Sigmoid colon (tissue), 7 donors: Measurements from ENCODE around the gene RNU1-4. TPM values are rescaled to one million over a fixed set of nuclear protein-coding genes. Genes with fewer than 3 reads are reported as not detected.
"Not testable (repeated sequence)": the region's sequence is repeated elsewhere in the genome, so short reads cannot be mapped to it uniquely, and the experiment has no call there.

Source experiments
- DNase-seq: peaks from one replicate; pipeline ENCODE4 v3.0.0-alpha.2; 2019
- H3K27ac ChIP-seq, 4 donors: fragments of 200-600 bp; sonication (generic); one replicate each; pipeline ENCODE4 v1.5.1; 2016 to 2019; ENCODE audit warnings: mild to moderate bottlenecking in 1 of 4
- H3K27me3 ChIP-seq, 3 donors: fragments of 200-600 bp; sonication (generic); one replicate each; pipeline ENCODE4 v1.5.1; 2019; ENCODE audit warnings: mild to moderate bottlenecking in 1 of 3
- H3K36me3 ChIP-seq, 4 donors: fragments of 200-600 bp; sonication (generic); one replicate each; pipeline ENCODE4 v1.5.1; 2016 to 2019
- H3K4me1 ChIP-seq, 4 donors: fragments of 200-600 bp; sonication (generic); one replicate each; pipeline ENCODE4 v1.5.1; 2017 to 2019
- H3K4me3 ChIP-seq, 4 donors: fragments of 200-600 bp; sonication (generic); one replicate each; pipeline ENCODE4 v1.5.1; 2017 to 2019; ENCODE audit warnings: mild to moderate bottlenecking in 2 of 4, moderate library complexity in 1 of 4
- H3K9me3 ChIP-seq, 4 donors: fragments of 200-600 bp in 3 of 4; sonication (generic) in 3 of 4; one replicate each; pipeline versions ENCODE4 v1.5.1 to v1.6.1; 2013 to 2019
- EP300 ChIP-seq, 4 donors: sonication (generic); formaldehyde crosslinking; IDR thresholded peaks; one replicate each; pipeline ENCODE4 v1.6.1; 2017; ENCODE audit warnings: antibody characterized with exemption in 4 of 4
- POLR2AphosphoS5 ChIP-seq, 4 donors: sonication (generic); formaldehyde crosslinking; IDR thresholded peaks; one replicate each; pipeline ENCODE4 v1.6.1; 2017; ENCODE audit warnings: antibody characterized with exemption in 4 of 4
- WGBS, 2 donors: extraction: QIAGEN DNeasy Blood & Tissue Kit; methylation state at CpG; one replicate each; pipeline ENCODE4 v1.1.7; 2013; 5-methylcytosine and 5-hydroxymethylcytosine counted together
- intact Hi-C: fragments of 100-400 bp; cut with DNase I; formaldehyde crosslinking; loops from one replicate; pipeline ENCODE4 v1.15.1; 2023
- polyA plus RNA-seq, 3 donors: library from polyadenylated mRNA; stranded (reverse); fragments of 200-250 nt; gene quantifications; one replicate each; pipeline ENCODE4 v1.2.3, GENCODE V29; 2013
- total RNA-seq, 4 donors: library from RNA; depleted of rRNA; stranded (reverse); fragments of >200 nt; gene quantifications; one replicate each; pipeline ENCODE4 v1.1.0, GENCODE V29; 2016
- donor health status: healthy with polysubstance abuse.
- donor health status: Bipolar disorder and iron deficiency.
- donor health status: healthy.

Gene RNU1-4
- total and polyA plus RNA-seq, 7 donors = under 0.01 TPM; not detected in 3

DNA sequence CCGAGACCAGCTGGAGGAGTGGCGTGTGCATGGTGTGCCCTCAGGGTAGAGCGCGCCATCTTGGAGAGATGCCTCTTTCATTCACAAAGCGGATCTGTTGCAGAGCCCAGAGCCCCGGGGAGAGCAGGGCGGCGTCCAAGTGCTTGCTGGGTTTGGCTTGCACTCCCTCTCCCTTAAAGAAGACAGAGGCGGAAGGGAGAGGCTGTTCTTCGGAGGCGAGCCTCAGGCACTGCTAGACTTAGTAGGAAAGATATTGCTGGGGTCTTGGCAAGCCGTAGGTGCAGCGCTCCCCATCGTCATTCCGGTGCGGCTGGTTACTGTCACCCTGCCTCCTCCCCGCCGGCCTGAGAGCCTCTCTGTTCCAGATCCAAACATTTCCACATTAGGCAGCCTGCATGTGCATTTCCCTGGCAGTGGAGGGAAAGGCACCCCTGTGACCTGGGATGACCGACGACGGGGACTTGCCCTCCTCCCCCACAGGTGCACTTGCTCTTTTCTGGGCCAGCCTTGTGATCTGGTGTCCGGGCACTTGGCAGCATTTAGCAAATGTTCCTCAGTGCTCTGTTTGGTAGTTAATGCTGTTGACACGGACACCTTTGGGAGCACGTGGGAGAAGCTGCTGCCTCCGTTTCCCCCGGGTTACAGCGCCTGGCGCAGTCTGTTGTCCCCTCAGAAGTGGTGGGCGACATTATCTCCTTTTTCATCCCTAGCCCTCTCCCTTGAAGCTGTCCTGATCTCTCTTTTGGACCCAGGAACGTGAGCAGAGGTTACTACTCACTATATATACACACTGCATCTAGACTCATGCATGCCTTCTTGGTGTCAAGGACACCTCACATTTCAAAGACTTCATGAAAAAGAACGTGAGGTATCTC is 25.7 kb downstream of the RNU1-4 start:
- intact Hi-C loops, H3K27me3 ChIP-seq, H3K9me3 ChIP-seq, H3K36me3 ChIP-seq: not testable (repeated sequence)
- DNase-seq = peak; percentile 92
- H3K4me1 ChIP-seq = peaks cover 2 to 48% (median 36%) of the 10 kb centered on the region in 4 donors
- 36 to 69% methylated on average over 25 of the region's 31 CpGs for WGBS, 2 donors
- H3K27ac ChIP-seq = peak overlapping the region in 3 of 4 donors; percentile 83 to 88 (median 84)
- H3K4me3 ChIP-seq = peak overlapping the region; percentile 0 to 35 (median 28)
- TF ChIP-seq POLR2AphosphoS5 (IDR thresholded peaks at IDR 0.05) (peak; percentile 51 to 78 (median 64)), EP300 (IDR thresholded peaks at IDR 0.05) (peak in 3 of 4 donors; percentile 45 to 90 (median 62))

DNA sequence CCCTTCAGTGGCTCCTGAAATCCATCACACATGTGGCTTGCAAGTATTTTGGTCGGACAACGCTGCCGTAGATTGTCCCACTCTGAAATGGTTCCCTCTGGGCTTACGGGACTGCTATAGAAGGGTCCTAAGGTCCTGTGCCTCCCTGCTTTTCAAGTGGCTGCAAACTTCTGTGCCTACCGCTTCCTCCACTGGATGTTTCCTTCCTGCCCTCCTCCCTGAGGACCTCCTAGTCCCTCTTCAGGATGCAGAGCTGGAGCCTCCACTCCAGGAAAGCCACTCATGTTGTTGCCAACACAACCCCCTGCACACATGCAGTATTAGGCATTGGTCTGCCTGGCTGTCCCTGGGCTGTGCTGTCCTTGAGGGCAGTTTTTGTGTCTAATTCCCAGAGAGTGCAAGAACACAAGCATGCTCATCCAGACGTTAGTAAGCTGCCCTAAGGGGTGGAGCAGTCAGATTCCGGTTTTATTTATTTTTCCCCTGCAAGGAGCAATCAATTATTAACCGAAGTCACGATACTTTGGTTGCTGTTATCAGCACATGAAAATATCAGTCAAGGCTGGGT is 26.5 kb downstream of the RNU1-4 start:
- H3K27me3 ChIP-seq, H3K36me3 ChIP-seq, H3K4me3 ChIP-seq, intact Hi-C loops, H3K9me3 ChIP-seq: not testable (repeated sequence)
- WGBS, 2 donors = 52 to 69% methylated on average over 8 of the region's 9 CpGs
- Histone ChIP-seq H3K4me1 (peaks cover 2 to 52% (median 37%) of the 10 kb centered on the region in 4 donors), H3K27ac (peak overlapping the region in 3 of 4 donors; percentile 78 to 88 (median 84))
- peak; percentile 59 for DNase-seq

DNA sequence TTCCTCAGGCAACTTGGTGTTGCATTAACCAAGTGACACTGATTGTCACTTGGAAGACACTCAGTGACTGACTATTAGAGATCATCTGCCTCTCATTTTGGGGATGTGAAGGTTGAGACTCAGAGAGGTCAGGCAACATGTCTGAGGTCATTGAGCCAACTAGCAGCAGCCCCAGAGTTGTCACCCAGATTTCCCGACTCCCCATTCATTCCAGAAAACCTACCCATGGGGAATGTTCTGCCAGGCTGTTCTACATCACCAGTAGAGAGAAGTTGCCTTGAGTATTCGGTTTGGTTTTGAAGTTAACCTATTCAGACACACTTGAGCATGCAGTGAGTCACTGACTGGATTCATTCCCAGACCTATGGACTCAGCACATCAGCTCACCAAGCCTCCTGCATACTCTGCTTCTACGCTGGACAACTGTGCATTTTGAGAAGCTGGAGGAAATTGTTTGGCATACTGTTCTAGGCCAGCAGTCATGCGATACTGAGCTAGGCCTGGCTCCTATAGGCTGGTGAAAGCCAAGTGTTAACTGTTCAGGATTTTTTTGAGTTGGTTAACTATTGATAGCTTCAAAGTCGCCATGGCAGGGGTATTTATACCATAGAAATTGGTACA is 29.9 kb downstream of the RNU1-4 start:
- DNase-seq = peak; percentile 83
- H3K36me3 ChIP-seq, intact Hi-C loops, H3K4me3 ChIP-seq, H3K27me3 ChIP-seq, H3K9me3 ChIP-seq: not testable (repeated sequence)
- H3K27ac ChIP-seq = peak overlapping the region in 3 of 4 donors; percentile 72 to 82 (median 82)
- TF ChIP-seq POLR2AphosphoS5 (IDR thresholded peaks at IDR 0.05) = peak in 2 of 4 donors; percentile 16 to 31
- peaks cover 2 to 54% (median 30%) of the 10 kb centered on the region in 4 donors for H3K4me1 ChIP-seq
- 87 to 89% methylated on average over 5 of the region's 5 CpGs for WGBS, 2 donors

DNA sequence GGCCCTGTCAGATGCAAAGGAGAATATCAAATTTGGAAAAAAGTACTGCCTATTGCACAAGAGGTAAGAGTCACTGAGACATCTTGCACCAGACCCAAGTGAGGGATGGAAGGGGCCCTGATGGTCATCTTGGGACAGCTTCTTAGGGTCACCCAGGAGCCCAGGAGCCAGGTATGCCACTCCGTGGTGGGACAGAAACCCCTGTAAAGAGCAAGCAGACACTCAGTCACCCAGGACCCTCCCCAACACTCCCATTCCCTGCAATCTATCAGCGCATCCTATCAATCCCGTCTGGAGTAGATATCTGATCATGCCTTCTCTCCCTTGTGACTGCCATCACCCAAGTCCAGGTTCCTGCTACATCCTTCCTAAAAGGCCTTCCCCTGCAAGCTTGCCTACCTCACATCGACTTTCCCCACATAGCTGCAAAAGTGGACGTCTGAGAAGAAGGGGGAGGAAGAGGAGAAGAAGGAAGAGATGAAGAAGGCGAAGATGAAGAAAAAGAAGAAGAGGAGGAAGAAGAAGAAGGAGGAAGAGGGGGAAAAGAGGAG is 30.7 kb downstream of the RNU1-4 start:
- H3K27ac ChIP-seq = peak overlapping the region in 3 of 4 donors; percentile 72 to 82 (median 82)
- peaks cover 0 to 48% (median 25%) of the 10 kb centered on the region in 4 donors for H3K4me1 ChIP-seq
- H3K4me3 ChIP-seq, H3K9me3 ChIP-seq, H3K27me3 ChIP-seq, H3K36me3 ChIP-seq, intact Hi-C loops, DNase-seq: not testable (repeated sequence)
- WGBS, 2 donors = 73 to 81% methylated on average over 6 of the region's 6 CpGs

DNA sequence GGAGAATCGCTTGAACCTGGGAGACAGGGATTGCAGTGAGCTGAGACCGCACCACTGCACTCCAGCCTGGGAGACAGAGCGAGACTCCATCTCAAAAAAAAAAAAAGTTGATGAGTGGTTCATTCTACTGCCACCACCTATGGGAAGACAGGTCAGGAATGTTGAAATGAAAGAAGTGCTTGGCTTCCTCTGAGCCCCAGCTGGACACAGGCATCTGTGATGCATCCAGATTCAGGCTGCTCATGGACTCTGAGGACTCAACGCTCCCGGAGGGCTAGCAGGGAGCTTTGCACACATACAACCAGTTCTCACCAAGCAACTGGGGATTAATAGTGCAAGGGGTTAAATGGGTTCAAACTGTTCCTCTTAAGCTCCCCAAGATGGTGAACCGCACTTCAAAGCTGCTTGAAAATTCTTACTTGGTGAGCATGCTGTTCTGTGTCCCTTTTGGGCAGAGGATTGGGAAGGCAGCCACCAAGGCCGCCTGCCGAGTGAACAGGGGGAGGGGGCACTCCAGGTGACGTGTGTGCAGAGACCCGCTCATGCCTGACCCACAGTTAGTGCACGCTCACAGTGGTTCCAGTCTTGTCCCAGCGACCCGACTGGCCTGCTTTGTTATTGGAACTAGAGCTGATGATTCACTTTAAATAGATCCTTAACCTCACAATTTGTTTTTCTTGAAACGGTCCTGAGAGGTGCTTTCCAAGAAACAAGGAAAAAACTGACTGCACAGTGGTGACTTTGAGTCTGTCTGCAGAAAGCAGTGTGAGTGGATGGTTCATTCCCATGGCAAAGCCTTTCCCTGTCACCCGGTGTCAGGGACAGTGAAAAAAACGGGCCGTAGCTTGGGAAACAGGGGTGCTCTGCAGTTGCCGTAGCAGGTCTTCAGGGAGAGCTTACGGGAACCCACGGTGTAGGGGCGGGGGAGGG is 32.2 kb downstream of the RNU1-4 start:
- H3K9me3 ChIP-seq, intact Hi-C loops, H3K4me3 ChIP-seq, H3K36me3 ChIP-seq, H3K27me3 ChIP-seq: not testable (repeated sequence)
- Histone ChIP-seq H3K27ac (peak overlapping the region in 3 of 4 donors; percentile 30 to 82 (median 75)), H3K4me1 (peaks cover 0 to 37% (median 18%) of the 10 kb centered on the region in 4 donors)
- peak in 1 of 4 donors; percentile 11 for TF ChIP-seq POLR2AphosphoS5 (IDR thresholded peaks at IDR 0.05)
- WGBS, 2 donors = 74 to 83% methylated on average over 13 of the region's 21 CpGs
- DNase-seq = peak; percentile 76

DNA sequence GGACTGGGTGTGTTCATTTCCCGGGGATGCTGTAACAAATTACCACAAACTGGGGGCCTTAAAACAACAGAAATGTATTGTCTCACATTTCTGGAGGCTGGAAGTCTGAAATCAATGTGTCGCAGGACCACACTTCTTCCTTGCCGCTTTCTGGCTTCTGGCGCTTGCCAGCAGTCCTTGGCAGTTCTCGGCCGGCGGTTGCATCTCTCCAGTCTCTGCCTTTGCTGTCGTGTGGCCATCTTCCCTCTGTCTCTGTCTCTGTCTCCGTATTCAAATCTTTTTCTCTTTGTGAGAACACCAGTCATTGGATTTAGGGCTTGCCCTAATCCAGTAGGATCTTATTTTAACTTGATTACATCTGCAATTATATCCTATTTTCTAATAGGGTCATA is 32.9 kb downstream of the RNU1-4 start:
- H3K4me3 ChIP-seq, intact Hi-C loops, H3K36me3 ChIP-seq, H3K27me3 ChIP-seq, H3K9me3 ChIP-seq: not testable (repeated sequence)
- peaks cover 0 to 34% (median 18%) of the 10 kb centered on the region in 4 donors for H3K4me1 ChIP-seq
- peak overlapping the region in 2 of 4 donors; percentile 53 to 68 for H3K27ac ChIP-seq
- peak; percentile 67 for DNase-seq
- 65 to 88% methylated on average over 8 of the region's 9 CpGs for WGBS, 2 donors

DNA sequence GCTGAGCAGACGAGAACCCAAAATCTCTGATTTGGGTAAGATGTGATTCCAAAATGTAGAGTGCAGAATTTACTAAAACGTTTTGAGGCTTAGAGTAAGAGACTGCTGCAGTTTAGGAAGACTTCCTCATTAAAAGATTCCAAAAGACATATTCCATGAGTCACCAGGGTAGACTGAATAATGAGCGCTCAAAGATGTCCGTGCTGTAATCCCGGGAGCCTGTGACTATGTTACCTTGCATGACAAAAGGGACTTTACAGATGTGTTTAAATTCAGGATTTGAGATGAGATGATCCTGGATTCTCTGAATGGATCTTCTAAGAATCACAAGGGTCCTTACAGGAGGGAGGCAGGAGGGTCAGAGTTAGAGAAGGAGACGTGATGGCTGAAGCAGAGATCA is 33.4 kb downstream of the RNU1-4 start:
- H3K4me3 ChIP-seq, DNase-seq, H3K27me3 ChIP-seq, H3K36me3 ChIP-seq, H3K9me3 ChIP-seq, intact Hi-C loops: not testable (repeated sequence)
- Histone ChIP-seq H3K4me1 (peaks cover 0 to 34% (median 18%) of the 10 kb centered on the region in 4 donors), H3K27ac (peak overlapping the region in 2 of 4 donors; percentile 53 to 68)
- WGBS, 2 donors = 65 to 72% methylated on average over 3 of the region's 6 CpGs

DNA sequence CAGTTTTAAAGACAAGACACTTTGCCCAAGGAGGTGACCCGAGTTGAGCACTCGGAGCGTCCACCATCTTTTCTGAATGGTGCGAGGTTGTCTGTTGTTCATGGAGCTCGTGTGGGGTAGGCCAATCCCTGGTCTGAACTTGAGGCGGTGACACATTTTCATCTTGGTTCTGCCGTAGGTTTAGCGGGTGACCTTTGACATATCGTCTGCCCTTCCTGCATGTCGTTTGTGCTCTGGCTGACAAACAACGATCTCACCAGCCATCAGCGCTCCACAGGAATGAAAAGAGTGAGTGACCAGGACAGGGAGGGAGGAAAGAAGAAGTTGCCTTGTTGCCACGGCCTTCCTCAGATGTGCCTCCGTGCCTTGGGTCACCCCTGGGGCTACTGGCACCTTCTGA is 34.5 kb downstream of the RNU1-4 start:
- H3K27me3 ChIP-seq, H3K4me3 ChIP-seq, H3K27ac ChIP-seq, intact Hi-C loops, H3K9me3 ChIP-seq, DNase-seq, H3K36me3 ChIP-seq: not testable (repeated sequence)
- 78 to 81% methylated on average over 8 of the region's 14 CpGs for WGBS, 2 donors
- H3K4me1 ChIP-seq = peaks cover 0 to 28% (median 17%) of the 10 kb centered on the region in 4 donors

DNA sequence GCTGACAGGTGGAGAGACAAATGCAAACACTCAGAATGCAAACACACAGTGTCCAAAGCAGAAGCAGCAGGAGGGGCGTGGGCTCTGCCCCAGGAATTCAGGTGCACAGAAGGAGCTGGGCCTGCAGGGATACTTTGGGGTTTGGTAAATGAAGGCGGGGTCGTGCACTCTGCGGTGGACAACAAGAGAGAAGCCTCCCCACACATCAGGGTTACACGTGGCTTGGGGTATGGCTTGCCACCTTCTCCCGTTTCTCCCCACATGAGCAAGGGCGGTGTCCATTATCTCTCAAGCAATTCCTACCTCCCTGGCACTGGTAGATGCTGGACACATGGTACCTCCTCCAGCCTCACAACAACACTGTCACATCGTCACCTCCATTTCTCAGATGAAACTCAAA is 35.0 kb downstream of the RNU1-4 start:
- H3K4me3 ChIP-seq, H3K27me3 ChIP-seq, H3K27ac ChIP-seq, H3K9me3 ChIP-seq, H3K36me3 ChIP-seq, intact Hi-C loops: not testable (repeated sequence)
- peak; percentile 53 for DNase-seq
- H3K4me1 ChIP-seq = peaks cover 0 to 25% (median 16%) of the 10 kb centered on the region in 4 donors
- WGBS, 2 donors = 84 to 92% methylated on average over 6 of the region's 8 CpGs

DNA sequence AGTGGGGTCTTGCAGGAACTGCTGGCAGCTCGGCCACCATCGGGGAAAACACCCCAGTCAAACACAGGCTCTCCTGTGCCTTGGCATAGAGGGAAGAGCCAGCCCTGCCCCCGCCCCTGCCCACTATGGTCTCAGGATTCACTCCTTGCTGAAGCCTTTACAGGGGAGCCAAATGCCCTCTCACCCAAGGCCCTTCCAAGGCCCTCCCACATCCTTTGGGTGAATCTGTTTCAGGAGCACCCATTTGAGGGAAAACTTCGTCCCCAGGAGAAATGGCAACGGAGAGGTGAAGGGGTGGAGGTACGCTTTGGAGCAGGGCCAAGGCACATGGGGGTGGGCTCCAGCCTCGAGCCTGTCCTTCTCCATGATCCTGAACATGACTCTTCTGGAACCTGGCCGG is 35.9 kb downstream of the RNU1-4 start:
- H3K27me3 ChIP-seq, H3K4me3 ChIP-seq, H3K9me3 ChIP-seq, H3K27ac ChIP-seq, DNase-seq, H3K36me3 ChIP-seq, intact Hi-C loops: not testable (repeated sequence)
- H3K4me1 ChIP-seq = peaks cover 0 to 23% (median 9%) of the 10 kb centered on the region in 4 donors
- 93 to 95% methylated on average over 4 of the region's 8 CpGs for WGBS, 2 donors

DNA sequence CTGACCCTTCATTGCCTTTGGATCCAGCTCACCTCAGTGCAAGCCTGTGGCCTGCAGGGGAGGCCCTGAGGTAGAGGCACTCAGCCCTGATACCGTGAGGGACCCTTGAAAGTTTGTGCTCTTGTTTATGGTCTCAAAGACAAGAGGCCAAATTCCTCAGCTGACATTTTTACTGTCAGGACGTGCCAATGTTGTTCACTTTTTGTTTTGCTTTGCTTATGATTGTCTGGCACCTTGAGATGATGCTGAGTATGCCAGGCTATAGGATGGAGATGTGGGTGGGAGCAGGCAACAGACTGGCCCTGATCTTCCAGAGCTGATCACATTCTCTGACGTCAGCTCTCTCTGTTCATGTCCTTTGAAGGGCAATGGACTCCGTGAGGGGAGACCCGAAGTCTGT is 36.5 kb downstream of the RNU1-4 start:
- H3K4me3 ChIP-seq, H3K36me3 ChIP-seq, intact Hi-C loops, H3K9me3 ChIP-seq, H3K27ac ChIP-seq, DNase-seq, H3K27me3 ChIP-seq: not testable (repeated sequence)
- WGBS, 2 donors = 80 to 87% methylated on average over 5 of the region's 5 CpGs
- H3K4me1 ChIP-seq = peaks cover 0 to 24% (median 9%) of the 10 kb centered on the region in 4 donors
